ENCODE data around the gene CNTN4. TPM values are rescaled to one million over a fixed set of nuclear protein-coding genes. Genes with fewer than 3 reads are reported as not detected.

Gene CNTN4
- total RNA-seq, 1 experiment from 2014 or later: 1.6 TPM

DNA sequence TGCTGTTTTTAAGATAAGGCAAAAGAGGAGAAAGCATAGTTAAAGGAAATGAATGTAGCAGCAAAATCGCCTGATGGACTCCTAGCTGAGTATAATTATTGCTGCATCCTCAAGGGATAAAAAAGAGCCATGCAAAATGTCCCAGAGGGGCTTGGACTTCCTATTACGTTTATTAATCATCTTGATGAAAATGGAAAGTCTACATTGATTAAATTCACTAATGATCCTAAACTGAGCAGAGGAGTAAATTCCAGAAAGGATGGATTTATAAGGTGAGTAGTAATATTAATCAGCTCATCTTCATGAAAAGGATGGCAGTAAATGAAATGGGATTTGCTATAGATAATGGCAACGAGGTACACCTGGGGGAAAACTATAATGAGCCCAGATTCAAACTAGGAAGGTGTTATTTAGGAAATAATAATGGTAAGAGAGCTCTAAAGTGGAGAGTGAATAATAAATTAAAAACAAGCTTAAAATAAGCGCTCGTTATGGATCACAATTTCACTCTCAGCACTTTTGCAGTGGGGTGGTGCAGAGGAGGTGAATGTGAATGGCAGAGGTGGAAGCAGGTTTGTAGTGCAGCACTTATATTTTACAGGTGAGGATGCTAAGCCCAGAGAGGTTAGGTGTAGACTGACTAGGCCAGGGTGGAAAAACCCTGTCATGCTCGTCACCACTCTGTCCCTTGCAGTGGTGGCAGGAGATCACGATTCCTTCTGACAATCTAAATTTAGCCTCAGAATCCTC lies 989.2 kb downstream of the CNTN4 start:
- no peak for DNase-seq
- H3K36me3 Mint-ChIP-seq (ENCODE audit: insufficient read depth in 1 of 3, low read depth in 3 of 3): no peaks in the 10 kb centered on the region
- H2BK5ac ChIP-seq (ENCODE audit: insufficient read length, low read length): no peak overlapping the region
- H3K23ac ChIP-seq (ENCODE audit: insufficient read length, low read depth, low read length): no peak overlapping the region
- H2BK12ac ChIP-seq (ENCODE audit: insufficient read length, low read depth, low read length): no peak overlapping the region
- H3K23me2 ChIP-seq (ENCODE audit: insufficient read length, low read depth, low read length, poor library complexity, severe bottlenecking): no peaks in the 10 kb centered on the region
- H3K4me3 Mint-ChIP-seq: no peak overlapping the region
- no peak overlapping the region for H4K91ac ChIP-seq (ENCODE audit: insufficient read length, low read depth, low read length)
- no peaks in the 10 kb centered on the region for H3K27me3 ChIP-seq (ENCODE audit: insufficient read depth, low read length)
- H4K8ac ChIP-seq (replicated peaks; ENCODE audit: insufficient read length, low read depth, low read length): no peak overlapping the region
- H4K5ac ChIP-seq (ENCODE audit: insufficient read length, low read depth, low read length): no peak overlapping the region
- WGBS (ENCODE audit: extremely low coverage, insufficient read length, low lambda C conversion rate): no CpG with 5 or more reads among the region's 7 CpGs
- no peaks in the 10 kb centered on the region for H3K4me1 ChIP-seq (ENCODE audit: insufficient read depth, low read length)
- H3T11ph ChIP-seq (ENCODE audit: low read length): no peak overlapping the region
- H3K4me2 ChIP-seq (ENCODE audit: insufficient read depth, insufficient read length, low read length): no peak overlapping the region
- no peak overlapping the region for H2BK15ac ChIP-seq (ENCODE audit: low read depth, low read length)
- no peaks in the 10 kb centered on the region; a peak in 1 of 5 replicates for H3K9me3 Mint-ChIP-seq
- no peak overlapping the region for H3K9ac ChIP-seq (ENCODE audit: extremely low read depth, insufficient read length, low read length)
- H4K20me1 ChIP-seq (ENCODE audit: control insufficient read depth, insufficient read depth, insufficient read length): no peaks in the 10 kb centered on the region
- H3K79me2 ChIP-seq (ENCODE audit: insufficient read depth, low read length): no peaks in the 10 kb centered on the region
- H3K4me1 Mint-ChIP-seq: peaks cover 3 to 4% of the 10 kb centered on the region in 2 experiments
- no peak overlapping the region for H3K4ac ChIP-seq (ENCODE audit: low read depth, low read length)
- H3K79me1 ChIP-seq (ENCODE audit: insufficient read depth, low read depth, low read length, poor library complexity, severe bottlenecking): no peaks in the 10 kb centered on the region
- no peak overlapping the region for H2BK120ac ChIP-seq (ENCODE audit: low read depth, low read length, poor library complexity, severe bottlenecking)
- no peaks in the 10 kb centered on the region for H3K9me3 ChIP-seq (ENCODE audit: control insufficient read depth, low read depth, low read length)
- H2AFZ ChIP-seq (ENCODE audit: low read length): no peak overlapping the region
- no peak overlapping the region for H2AK5ac ChIP-seq (ENCODE audit: insufficient read length, low read length)
- H3K27me3 Mint-ChIP-seq (ENCODE audit: low read depth): no peaks in the 10 kb centered on the region; the same call in 1 of the 2 replicates
- TF ChIP-seq, protein P1, sequence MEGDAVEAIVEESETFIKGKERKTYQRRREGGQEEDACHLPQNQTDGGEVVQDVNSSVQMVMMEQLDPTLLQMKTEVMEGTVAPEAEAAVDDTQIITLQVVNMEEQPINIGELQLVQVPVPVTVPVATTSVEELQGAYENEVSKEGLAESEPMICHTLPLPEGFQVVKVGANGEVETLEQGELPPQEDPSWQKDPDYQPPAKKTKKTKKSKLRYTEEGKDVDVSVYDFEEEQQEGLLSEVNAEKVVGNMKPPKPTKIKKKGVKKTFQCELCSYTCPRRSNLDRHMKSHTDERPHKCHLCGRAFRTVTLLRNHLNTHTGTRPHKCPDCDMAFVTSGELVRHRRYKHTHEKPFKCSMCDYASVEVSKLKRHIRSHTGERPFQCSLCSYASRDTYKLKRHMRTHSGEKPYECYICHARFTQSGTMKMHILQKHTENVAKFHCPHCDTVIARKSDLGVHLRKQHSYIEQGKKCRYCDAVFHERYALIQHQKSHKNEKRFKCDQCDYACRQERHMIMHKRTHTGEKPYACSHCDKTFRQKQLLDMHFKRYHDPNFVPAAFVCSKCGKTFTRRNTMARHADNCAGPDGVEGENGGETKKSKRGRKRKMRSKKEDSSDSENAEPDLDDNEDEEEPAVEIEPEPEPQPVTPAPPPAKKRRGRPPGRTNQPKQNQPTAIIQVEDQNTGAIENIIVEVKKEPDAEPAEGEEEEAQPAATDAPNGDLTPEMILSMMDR (conservative IDR thresholded peaks at IDR 0.05): no peak
- no peak overlapping the region for H2BK20ac ChIP-seq (ENCODE audit: low read depth, low read length, poor library complexity, severe bottlenecking)
- no peak overlapping the region for H3K27ac Mint-ChIP-seq
- no peak overlapping the region for H3K27ac ChIP-seq (ENCODE audit: insufficient read length, low read depth, low read length)
- no peak overlapping the region for H3K14ac ChIP-seq (ENCODE audit: insufficient read depth, low read length)
- H3K18ac ChIP-seq (ENCODE audit: insufficient read length, low read depth, low read length): no peak overlapping the region
- H3K56ac ChIP-seq (ENCODE audit: insufficient read length, low read depth, low read length): no peak overlapping the region

All from H9 (cell line).